ENCODE data around the gene PHRF1. TPM values are rescaled to one million over a fixed set of nuclear protein-coding genes. Genes with fewer than 3 reads are reported as not detected.

PHRF1 gene
- total RNA-seq, 1 experiment from 2014 or later, result 48.9 TPM

GRCh38 chr11:613369-613968 lies 37.2 kb downstream of the PHRF1 start:
- H2BK5ac ChIP-seq (ENCODE audit: insufficient read length, low read length), result no peak overlapping the region
- H4K8ac ChIP-seq (replicated peaks; ENCODE audit: insufficient read length, low read depth, low read length), result no peak overlapping the region
- H3K4me1 ChIP-seq (ENCODE audit: insufficient read depth, low read length), result no peaks in the 10 kb centered on the region
- H4K91ac ChIP-seq (ENCODE audit: insufficient read length, low read depth, low read length), result no peak overlapping the region
- WGBS (ENCODE audit: extremely low coverage, insufficient read length, low lambda C conversion rate), result no CpG with 5 or more reads among the region's 36 CpGs
- no peak overlapping the region for H3K18ac ChIP-seq (ENCODE audit: insufficient read length, low read depth, low read length)
- no peak overlapping the region for H3K14ac ChIP-seq (ENCODE audit: insufficient read depth, low read length)
- Mint-ChIP-seq H3K27ac (peak overlapping the region in 1 of 3 experiments; percentile 85; a peak in 1 of 7 replicates), H3K36me3 (ENCODE audit: insufficient read depth in 1 of 3, low read depth in 3 of 3) (peaks cover 7 to 34% (median 31%) of the 10 kb centered on the region in 3 experiments; a peak in 6 of 7 replicates), H3K4me3 (no peak overlapping the region), H3K4me1 (peaks cover 4 to 6% of the 10 kb centered on the region in 2 experiments; a peak in 3 of 4 replicates), H3K9me3 (no peaks in the 10 kb centered on the region), H3K27me3 (ENCODE audit: low read depth) (no peaks in the 10 kb centered on the region)
- H2BK12ac ChIP-seq (ENCODE audit: insufficient read length, low read depth, low read length), result no peak overlapping the region
- H3K4ac ChIP-seq (ENCODE audit: low read depth, low read length), result no peak overlapping the region
- H3K79me1 ChIP-seq (ENCODE audit: insufficient read depth, low read depth, low read length, poor library complexity, severe bottlenecking), result no peaks in the 10 kb centered on the region
- no peaks in the 10 kb centered on the region for H3K79me2 ChIP-seq (ENCODE audit: insufficient read depth, low read length)
- TF ChIP-seq, protein P1, sequence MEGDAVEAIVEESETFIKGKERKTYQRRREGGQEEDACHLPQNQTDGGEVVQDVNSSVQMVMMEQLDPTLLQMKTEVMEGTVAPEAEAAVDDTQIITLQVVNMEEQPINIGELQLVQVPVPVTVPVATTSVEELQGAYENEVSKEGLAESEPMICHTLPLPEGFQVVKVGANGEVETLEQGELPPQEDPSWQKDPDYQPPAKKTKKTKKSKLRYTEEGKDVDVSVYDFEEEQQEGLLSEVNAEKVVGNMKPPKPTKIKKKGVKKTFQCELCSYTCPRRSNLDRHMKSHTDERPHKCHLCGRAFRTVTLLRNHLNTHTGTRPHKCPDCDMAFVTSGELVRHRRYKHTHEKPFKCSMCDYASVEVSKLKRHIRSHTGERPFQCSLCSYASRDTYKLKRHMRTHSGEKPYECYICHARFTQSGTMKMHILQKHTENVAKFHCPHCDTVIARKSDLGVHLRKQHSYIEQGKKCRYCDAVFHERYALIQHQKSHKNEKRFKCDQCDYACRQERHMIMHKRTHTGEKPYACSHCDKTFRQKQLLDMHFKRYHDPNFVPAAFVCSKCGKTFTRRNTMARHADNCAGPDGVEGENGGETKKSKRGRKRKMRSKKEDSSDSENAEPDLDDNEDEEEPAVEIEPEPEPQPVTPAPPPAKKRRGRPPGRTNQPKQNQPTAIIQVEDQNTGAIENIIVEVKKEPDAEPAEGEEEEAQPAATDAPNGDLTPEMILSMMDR (conservative IDR thresholded peaks at IDR 0.05), result no peak
- H3K9ac ChIP-seq (ENCODE audit: extremely low read depth, insufficient read length, low read length), result no peak overlapping the region
- no peak overlapping the region for H3T11ph ChIP-seq (ENCODE audit: low read length)
- H4K5ac ChIP-seq (ENCODE audit: insufficient read length, low read depth, low read length), result no peak overlapping the region
- no peak overlapping the region for H3K4me2 ChIP-seq (ENCODE audit: insufficient read depth, insufficient read length, low read length)
- no peak overlapping the region for H2AFZ ChIP-seq (ENCODE audit: low read length)
- no peak overlapping the region for H2AK5ac ChIP-seq (ENCODE audit: insufficient read length, low read length)
- H4K20me1 ChIP-seq (ENCODE audit: control insufficient read depth, insufficient read depth, insufficient read length), result no peaks in the 10 kb centered on the region
- H3K23me2 ChIP-seq (ENCODE audit: insufficient read length, low read depth, low read length, poor library complexity, severe bottlenecking), result peaks cover 4% of the 10 kb centered on the region
- no peak overlapping the region for H3K23ac ChIP-seq (ENCODE audit: insufficient read length, low read depth, low read length)
- no peak overlapping the region for H2BK120ac ChIP-seq (ENCODE audit: low read depth, low read length, poor library complexity, severe bottlenecking)
- no peaks in the 10 kb centered on the region for H3K27me3 ChIP-seq (ENCODE audit: insufficient read depth, low read length)
- H3K56ac ChIP-seq (ENCODE audit: insufficient read length, low read depth, low read length), result no peak overlapping the region
- no peaks in the 10 kb centered on the region for H3K9me3 ChIP-seq (ENCODE audit: control insufficient read depth, low read depth, low read length)
- H2BK15ac ChIP-seq (ENCODE audit: low read depth, low read length), result no peak overlapping the region
- DNase-seq, result peak; percentile 90
- H3K27ac ChIP-seq (ENCODE audit: insufficient read length, low read depth, low read length), result no peak overlapping the region
- no peak overlapping the region for H2BK20ac ChIP-seq (ENCODE audit: low read depth, low read length, poor library complexity, severe bottlenecking)
